ENCODE results near the gene S100A7A.
A peak's percentile ranks its signal among the peaks of the same experiment; 100 is the strongest.
"Not testable (repeated sequence)": the region's sequence is repeated elsewhere in the genome, so short reads cannot be mapped to it uniquely, and the experiment has no call there.

S100A7A gene

DNA sequence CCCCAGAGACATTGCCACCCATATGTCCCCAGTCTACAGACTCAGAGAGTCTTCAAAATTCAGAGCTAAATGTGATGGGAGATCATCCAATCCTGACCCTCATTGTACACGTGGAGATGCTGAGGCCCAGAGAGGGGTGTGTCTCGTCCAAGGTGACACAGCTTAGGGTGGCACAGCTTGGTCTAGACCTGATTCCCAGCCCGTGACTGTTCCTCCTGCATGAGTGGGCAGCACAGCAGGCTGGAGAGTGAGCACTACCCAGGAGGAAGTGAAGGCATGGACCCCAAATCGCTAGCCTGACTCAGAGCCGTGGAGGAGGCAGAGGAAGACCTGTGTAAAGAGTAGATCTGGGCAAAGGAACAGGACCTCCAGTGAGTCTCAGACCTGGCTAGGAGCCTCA lies 27.8 kb downstream of the S100A7A start:
- no peak overlapping the region for H3K4me3 ChIP-seq (ENCODE audit: control insufficient read depth, low read depth, low read length)
- TF ChIP-seq, protein P1, sequence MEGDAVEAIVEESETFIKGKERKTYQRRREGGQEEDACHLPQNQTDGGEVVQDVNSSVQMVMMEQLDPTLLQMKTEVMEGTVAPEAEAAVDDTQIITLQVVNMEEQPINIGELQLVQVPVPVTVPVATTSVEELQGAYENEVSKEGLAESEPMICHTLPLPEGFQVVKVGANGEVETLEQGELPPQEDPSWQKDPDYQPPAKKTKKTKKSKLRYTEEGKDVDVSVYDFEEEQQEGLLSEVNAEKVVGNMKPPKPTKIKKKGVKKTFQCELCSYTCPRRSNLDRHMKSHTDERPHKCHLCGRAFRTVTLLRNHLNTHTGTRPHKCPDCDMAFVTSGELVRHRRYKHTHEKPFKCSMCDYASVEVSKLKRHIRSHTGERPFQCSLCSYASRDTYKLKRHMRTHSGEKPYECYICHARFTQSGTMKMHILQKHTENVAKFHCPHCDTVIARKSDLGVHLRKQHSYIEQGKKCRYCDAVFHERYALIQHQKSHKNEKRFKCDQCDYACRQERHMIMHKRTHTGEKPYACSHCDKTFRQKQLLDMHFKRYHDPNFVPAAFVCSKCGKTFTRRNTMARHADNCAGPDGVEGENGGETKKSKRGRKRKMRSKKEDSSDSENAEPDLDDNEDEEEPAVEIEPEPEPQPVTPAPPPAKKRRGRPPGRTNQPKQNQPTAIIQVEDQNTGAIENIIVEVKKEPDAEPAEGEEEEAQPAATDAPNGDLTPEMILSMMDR (IDR thresholded peaks at IDR 0.05; ENCODE audit: control insufficient read depth, insufficient read depth, low read depth, low read length, missing control alignments) = no peak
- no peak for DNase-seq (ENCODE audit: low read depth)

DNA sequence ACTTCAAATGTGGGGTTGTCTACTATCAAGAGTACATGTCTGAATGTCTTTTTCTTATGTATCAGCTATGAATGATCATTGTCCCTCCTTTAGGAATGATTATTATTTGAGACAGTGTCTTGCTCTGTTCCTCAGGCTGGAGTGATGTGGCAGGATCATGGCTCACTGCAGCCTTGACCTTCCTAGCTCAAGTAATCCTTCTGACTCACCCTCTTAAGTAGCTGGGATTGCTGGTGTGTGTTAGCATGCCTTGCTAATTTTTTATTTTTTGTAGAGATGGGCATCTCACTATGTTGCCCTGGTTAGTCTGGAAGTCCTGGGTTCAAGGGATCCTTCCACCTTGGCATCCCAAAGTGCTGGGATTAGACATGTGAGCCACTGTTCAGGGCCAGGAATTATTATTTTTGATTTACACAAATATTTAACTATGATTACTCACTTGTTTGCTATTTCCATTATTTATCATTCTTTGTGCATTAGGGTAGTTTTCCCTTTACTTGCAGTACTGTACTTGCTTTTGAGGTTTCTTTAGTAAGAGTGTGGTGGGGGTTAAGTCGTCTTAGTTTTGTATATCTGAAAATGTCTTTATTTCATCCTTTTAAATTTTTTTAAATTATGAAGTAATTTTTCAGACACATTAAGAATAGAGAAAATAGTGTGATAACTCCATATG lies 31.3 kb downstream of the S100A7A start:
- H3K4me3 ChIP-seq (ENCODE audit: control insufficient read depth, low read depth, low read length) = no peak overlapping the region
- TF ChIP-seq, protein P1 (IDR thresholded peaks at IDR 0.05; ENCODE audit: control insufficient read depth, insufficient read depth, low read depth, low read length, missing control alignments) = no peak
- DNase-seq (ENCODE audit: low read depth) = peak; percentile 28

DNA sequence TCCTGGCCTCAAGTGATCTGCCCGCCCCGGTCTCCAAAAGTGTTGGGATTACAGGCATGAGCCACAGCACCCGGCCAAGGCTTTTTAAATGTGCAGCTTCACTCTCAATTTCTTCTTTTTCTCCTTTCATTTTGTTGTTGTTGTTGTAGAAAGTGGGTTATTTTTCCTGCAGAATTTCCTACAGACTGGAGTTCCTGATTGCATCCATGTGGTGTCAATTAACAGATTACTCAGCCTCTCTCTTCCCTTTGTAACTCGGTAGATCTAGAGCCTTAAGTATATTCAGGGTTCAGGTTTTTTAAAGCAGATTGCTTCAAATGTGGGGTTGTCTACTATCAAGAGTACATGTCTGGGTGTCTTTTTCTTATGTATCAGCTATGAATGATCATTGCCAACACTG lies 32.5 kb downstream of the S100A7A start:
- DNase-seq (ENCODE audit: low read depth); H3K4me3 ChIP-seq (ENCODE audit: control insufficient read depth, low read depth, low read length): not testable (repeated sequence)

DNA sequence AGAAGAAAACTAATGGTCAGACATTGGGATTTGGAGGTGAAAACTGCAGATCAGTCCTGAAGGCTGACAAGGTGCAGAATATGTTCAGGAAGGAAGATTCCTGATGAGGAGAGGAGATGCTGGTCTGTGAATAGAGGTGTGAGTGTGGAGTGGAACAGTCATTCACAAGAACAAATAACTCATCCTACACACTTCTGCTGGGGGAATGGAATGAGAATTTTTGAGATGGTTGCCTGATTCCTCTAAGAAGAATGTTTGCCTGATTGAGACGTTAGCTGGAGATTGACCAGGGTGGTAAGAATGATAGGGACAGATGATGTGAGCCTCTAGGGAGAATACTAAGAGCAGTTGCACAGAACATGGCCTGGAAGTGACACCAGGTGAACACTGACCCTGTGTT lies 40.1 kb downstream of the S100A7A start:
- TF ChIP-seq, protein P1 (IDR thresholded peaks at IDR 0.05; ENCODE audit: control insufficient read depth, insufficient read depth, low read depth, low read length, missing control alignments) = no peak
- no peak for DNase-seq (ENCODE audit: low read depth)
- no peak overlapping the region for H3K4me3 ChIP-seq (ENCODE audit: control insufficient read depth, low read depth, low read length)

DNA sequence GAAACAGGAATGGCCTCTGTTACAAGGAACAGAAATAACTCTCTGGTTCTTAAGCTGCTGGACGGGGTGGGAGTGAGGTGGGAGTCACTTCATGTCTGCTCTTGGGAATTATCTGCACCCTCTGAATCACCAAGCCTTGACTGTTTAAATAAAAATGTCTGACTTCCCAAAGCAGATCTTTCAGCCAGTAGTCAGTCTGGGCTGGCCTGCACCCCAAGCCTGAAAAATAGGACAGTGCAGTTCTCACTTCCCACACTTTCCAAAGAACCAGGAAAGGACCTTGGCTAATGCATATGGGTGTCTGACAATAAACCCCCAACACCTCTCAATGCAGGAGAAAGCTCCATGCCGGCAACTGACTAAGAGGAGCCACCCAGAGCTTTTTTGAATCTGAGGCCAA lies 43.3 kb downstream of the S100A7A start:
- DNase-seq (ENCODE audit: low read depth) = no peak
- TF ChIP-seq, protein P1 (IDR thresholded peaks at IDR 0.05; ENCODE audit: control insufficient read depth, insufficient read depth, low read depth, low read length, missing control alignments) = no peak
- no peak overlapping the region for H3K4me3 ChIP-seq (ENCODE audit: control insufficient read depth, low read depth, low read length)

DNA sequence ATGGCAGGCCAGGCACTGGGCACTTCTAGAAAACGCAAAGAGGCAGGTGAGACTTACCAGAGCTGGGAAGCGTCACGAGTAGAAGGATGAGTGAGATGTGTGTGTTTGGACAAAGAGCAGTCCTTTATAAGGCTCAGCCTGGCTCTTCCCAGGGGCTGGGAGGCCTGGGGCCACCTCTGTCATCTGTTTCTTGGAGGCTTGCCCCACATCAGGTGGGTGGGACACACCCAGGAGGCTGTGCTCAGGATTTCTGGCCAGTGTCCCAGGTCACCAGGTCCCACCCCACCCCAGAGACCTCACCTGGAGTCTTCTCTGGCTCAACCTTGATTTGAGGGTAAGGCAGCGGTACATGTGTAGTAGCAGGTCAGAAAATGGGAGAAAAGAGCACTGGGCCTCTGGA lies 44.2 kb downstream of the S100A7A start, which contains the start of gene S100A7:
TSS of gene S100A7 (minus strand) at position 101 of the 400 bp plus-strand sequence. CDS start 1,638 bp downstream, outside the sequence.
- H3K4me3 ChIP-seq (ENCODE audit: control insufficient read depth, low read depth, low read length) = no peak within 1 kb of the TSS
- DNase-seq (ENCODE audit: low read depth) = no peak
- TF ChIP-seq, protein P1 (IDR thresholded peaks at IDR 0.05; ENCODE audit: control insufficient read depth, insufficient read depth, low read depth, low read length, missing control alignments) = no peak

DNA sequence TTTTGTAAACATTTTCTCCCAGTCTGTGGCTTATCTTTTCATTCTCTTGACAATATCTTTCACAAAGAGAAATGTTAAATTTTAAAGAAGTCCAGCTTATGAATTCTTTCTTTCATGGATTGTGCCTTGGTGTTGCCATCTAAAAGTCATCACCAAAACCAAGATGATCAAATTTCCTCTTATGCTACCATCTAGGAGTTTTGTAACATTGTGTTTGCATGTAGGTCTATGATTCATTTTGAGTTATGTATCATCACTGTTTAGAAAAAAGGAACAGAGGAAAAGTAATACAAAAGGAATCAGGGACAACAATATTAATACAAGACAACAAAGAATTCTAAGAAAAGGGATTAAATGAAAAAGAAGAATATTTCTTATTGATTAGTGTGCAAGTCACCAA lies 46.4 kb downstream of the S100A7A start:
- DNase-seq (ENCODE audit: low read depth); H3K4me3 ChIP-seq (ENCODE audit: control insufficient read depth, low read depth, low read length): not testable (repeated sequence)
